ENCODE measurements around the gene SERINC2.

SERINC2 gene

GRCh38 chr1:31396633-31397351 is 16.2 kb upstream of the SERINC2 start (continued):
- TF ChIP-seq CREB5 (CRISPR knock-in tag; IDR thresholded peaks at IDR 0.05; ENCODE audit: low read depth), result no peak
- TF ChIP-seq TCF4 (CRISPR knock-in tag; IDR thresholded peaks at IDR 0.05; ENCODE audit: borderline replicate concordance), result no peak
- TF ChIP-seq BACH2 (CRISPR knock-in tag; IDR thresholded peaks at IDR 0.05; ENCODE audit: borderline replicate concordance), result no peak

GRCh38 chr1:31397360-31398095 is 15.5 kb upstream of the SERINC2 start:
- no peak for ATAC-seq
- TF ChIP-seq BACH2 (CRISPR knock-in tag; IDR thresholded peaks at IDR 0.05; ENCODE audit: borderline replicate concordance), result no peak
- TF ChIP-seq ZNF565 (CRISPR knock-in tag; conservative IDR thresholded peaks at IDR 0.05; ENCODE audit: low read depth), result no peak
- TF ChIP-seq TSHZ2 (CRISPR knock-in tag; IDR thresholded peaks at IDR 0.05), result no peak

GRCh38 chr1:31398246-31398645 is 14.8 kb upstream of the SERINC2 start:
- ATAC-seq, result no peak
- TF ChIP-seq OSR1 (CRISPR knock-in tag; IDR thresholded peaks at IDR 0.05) (no peak), PPARA (CRISPR knock-in tag; IDR thresholded peaks at IDR 0.05; ENCODE audit: borderline replicate concordance) (no peak), TCF4 (CRISPR knock-in tag; IDR thresholded peaks at IDR 0.05; ENCODE audit: borderline replicate concordance) (no peak), PATZ1 (CRISPR knock-in tag; IDR thresholded peaks at IDR 0.05; ENCODE audit: borderline replicate concordance) (no peak), TSHZ2 (CRISPR knock-in tag; IDR thresholded peaks at IDR 0.05) (no peak), GLIS3 (CRISPR knock-in tag; IDR thresholded peaks at IDR 0.05) (no peak), ISL1 (CRISPR knock-in tag; IDR thresholded peaks at IDR 0.05) (no peak), ZNF70 (CRISPR knock-in tag; IDR thresholded peaks at IDR 0.05) (no peak), CSDC2 (CRISPR knock-in tag; IDR thresholded peaks at IDR 0.05) (no peak), CSRNP3 (CRISPR knock-in tag; IDR thresholded peaks at IDR 0.05) (no peak), TOX (CRISPR knock-in tag; IDR thresholded peaks at IDR 0.05; ENCODE audit: borderline replicate concordance) (no peak), SNAI2 (CRISPR knock-in tag; IDR thresholded peaks at IDR 0.05) (no peak), ZNF8 (CRISPR knock-in tag; IDR thresholded peaks at IDR 0.05) (no peak), CREB5 (CRISPR knock-in tag; IDR thresholded peaks at IDR 0.05; ENCODE audit: low read depth) (no peak), ESRRG (CRISPR knock-in tag; IDR thresholded peaks at IDR 0.05) (no peak), BACH2 (CRISPR knock-in tag; IDR thresholded peaks at IDR 0.05; ENCODE audit: borderline replicate concordance) (no peak), POU6F1 (CRISPR knock-in tag; IDR thresholded peaks at IDR 0.05; ENCODE audit: borderline replicate concordance, low read depth) (no peak), ZFP30 (CRISPR knock-in tag; IDR thresholded peaks at IDR 0.05) (no peak)
